Epithelial cell of proximal tubule (primary cell): Measurements from ENCODE around the gene AGO4. TPM values are rescaled to one million over a fixed set of nuclear protein-coding genes. Genes with fewer than 3 reads are reported as not detected.
"Not testable (repeated sequence)": the region's sequence is repeated elsewhere in the genome, so short reads cannot be mapped to it uniquely, and the experiment has no call there.

ENCODE experiments used
- DNase-seq: peaks from one replicate; pipeline ENCODE4 v3.0.0-alpha.2; 2011; ENCODE audit warnings: low read depth
- H3K4me3 ChIP-seq: 2 replicates; pipeline ENCODE4 v1.5.1; 2011; ENCODE audit warnings: low read depth, mild to moderate bottlenecking, low read length
- CTCF ChIP-seq: conservative IDR thresholded peaks from 2 replicates; pipeline ENCODE4 v1.5.1; 2012; ENCODE audit warnings: low read depth, mild to moderate bottlenecking, low read length
- total RNA-seq: library from RNA; depleted of rRNA; stranded (reverse); fragments of >200 nt; gene quantifications from 2 replicates; pipeline ENCODE4 v1.2.3, GENCODE V29; 2015

Gene AGO4
- total RNA-seq, 1 donor from 2014 or later, result 5.9 TPM

- no peak overlapping the region for H3K4me3 ChIP-seq
- DNase-seq, result no peak
- TF ChIP-seq CTCF, result no peak
Observed at GRCh38 chr1:35773711-35774110, 34.1 kb upstream of the AGO4 start.

- H3K4me3 ChIP-seq, DNase-seq: not testable (repeated sequence)
Observed at GRCh38 chr1:35776172-35776571, 31.6 kb upstream of the AGO4 start.

- TF ChIP-seq CTCF, result no peak
- no peak for DNase-seq
- no peak overlapping the region for H3K4me3 ChIP-seq
Observed at GRCh38 chr1:35777109-35777508, 30.7 kb upstream of the AGO4 start.

GRCh38 chr1:35783055-35783583 lies 24.7 kb upstream of the AGO4 start:
- DNase-seq, result no peak
- no peak overlapping the region for H3K4me3 ChIP-seq
- no peak for TF ChIP-seq CTCF

- not testable (repeated sequence) for DNase-seq, H3K4me3 ChIP-seq
Observed at GRCh38 chr1:35784364-35784763, 23.5 kb upstream of the AGO4 start.

- no peak overlapping the region for H3K4me3 ChIP-seq
- no peak for TF ChIP-seq CTCF
- DNase-seq, result no peak
Observed at GRCh38 chr1:35788139-35788538, 19.7 kb upstream of the AGO4 start.

- H3K4me3 ChIP-seq, result no peak overlapping the region
- no peak for DNase-seq
- TF ChIP-seq CTCF, result no peak
Observed at GRCh38 chr1:35790670-35791069, 17.1 kb upstream of the AGO4 start.

- no peak for TF ChIP-seq CTCF
- H3K4me3 ChIP-seq, result no peak overlapping the region
- DNase-seq, result no peak
Observed at GRCh38 chr1:35795295-35795694, 12.5 kb upstream of the AGO4 start.
